ENCODE results near the gene ZNF587B.
"Not testable (repeated sequence)": the region's sequence is repeated elsewhere in the genome, so short reads cannot be mapped to it uniquely, and the experiment has no call there.

Gene ZNF587B

GRCh38 chr19:57819475-57820148 is 10.5 kb upstream of the ZNF587B start:
- peak; percentile 93 for DNase-seq

GRCh38 chr19:57820599-57820998 is 9.5 kb upstream of the ZNF587B start:
- no peak for DNase-seq

GRCh38 chr19:57821095-57821494 is 9.0 kb upstream of the ZNF587B start:
- not testable (repeated sequence) for DNase-seq

GRCh38 chr19:57821501-57821900 is 8.6 kb upstream of the ZNF587B start:
- not testable (repeated sequence) for DNase-seq

GRCh38 chr19:57823155-57823554 is 6.9 kb upstream of the ZNF587B start:
- not testable (repeated sequence) for DNase-seq

- not testable (repeated sequence) for DNase-seq
Measured at GRCh38 chr19:57823608-57824007, 6.5 kb upstream of the ZNF587B start.

GRCh38 chr19:57825511-57825910 is 4.6 kb upstream of the ZNF587B start:
- no peak for DNase-seq

GRCh38 chr19:57829316-57829715 is 783 bp upstream of the ZNF587B start:
- no peak for DNase-seq

- not testable (repeated sequence) for DNase-seq
Measured at GRCh38 chr19:57836991-57837390, 6.9 kb downstream of the ZNF587B start.

GRCh38 chr19:57838622-57839191 is 8.6 kb downstream of the ZNF587B start:
- DNase-seq, result not testable (repeated sequence)

- DNase-seq, result no peak
Measured at GRCh38 chr19:57841122-57841763, 11.1 kb downstream of the ZNF587B start.

GRCh38 chr19:57847164-57847563 is 17.1 kb downstream of the ZNF587B start:
- DNase-seq, result not testable (repeated sequence)

GRCh38 chr19:57849162-57849665 is 19.1 kb downstream of the ZNF587B start:
- not testable (repeated sequence) for DNase-seq

- DNase-seq, result peak; percentile 55
Measured at GRCh38 chr19:57849666-57850473, 19.8 kb downstream of the ZNF587B start, which contains the start of gene ZNF587. ZNF587 (plus strand) TSS chr19:57849859; CDS start chr19:57850039, 180 bp downstream.

- no peak for DNase-seq
Measured at GRCh38 chr19:57850553-57851017, 20.5 kb downstream of the ZNF587B start.

- not testable (repeated sequence) for DNase-seq
Measured at GRCh38 chr19:57851812-57852603, 21.9 kb downstream of the ZNF587B start.

GRCh38 chr19:57854117-57854516 is 24.0 kb downstream of the ZNF587B start:
- not testable (repeated sequence) for DNase-seq

- DNase-seq, result not testable (repeated sequence)
Measured at GRCh38 chr19:57862351-57862750, 32.3 kb downstream of the ZNF587B start.

GRCh38 chr19:57867868-57868492 is 37.9 kb downstream of the ZNF587B start:
- no peak for DNase-seq

GRCh38 chr19:57869655-57870054 is 39.6 kb downstream of the ZNF587B start:
- not testable (repeated sequence) for DNase-seq

- no peak for DNase-seq
Measured at GRCh38 chr19:57870225-57870624, 40.1 kb downstream of the ZNF587B start.
